ENCODE measurements around the gene PCDHA2. TPM values are rescaled to one million over a fixed set of nuclear protein-coding genes. Genes with fewer than 3 reads are reported as not detected.

PCDHA2 gene
- total and polyA plus RNA-seq, 2 donors (not counting 3 experiments of a cell fraction or from before 2014, with no cell fraction given) = not detected

GRCh38 chr5:140821375-140822280 lies 27.0 kb downstream of the PCDHA2 start, which contains the start of gene PCDHA5:
PCDHA5 (plus strand) TSS chr5:140821613.
- H3K27ac ChIP-seq (ENCODE audit: insufficient read depth, low read depth, low read length) = no peak within 1 kb of the TSS
- H3K4me1 ChIP-seq (ENCODE audit: control insufficient read depth, extremely low read depth, insufficient read depth, low read length) = no peaks in the 10 kb centered on the region
- no peaks in the 10 kb centered on the region for H3K9me1 ChIP-seq (replicated peaks; ENCODE audit: control insufficient read depth, extremely low read depth, insufficient read depth, low read length)
- ChIA-PET CTCF (interaction anchor here (1.0 kb wide), 1 partner anchor 16 kb away, joined by 3 read pairs; no protein-coding TSS in a partner anchor), POLR2A (no interaction called here)
- H3K4me2 ChIP-seq (ENCODE audit: insufficient read depth, low read length) = no peak within 1 kb of the TSS
- H3K4me3 ChIP-seq (replicated peaks in 1 of 3; ENCODE audit: insufficient read depth in 1 of 3, low read depth in 1 of 3, low read length in 3 of 3) = no peak within 1 kb of the TSS
- intact Hi-C loops (cut with micrococcal nuclease) (loop anchor here (1.0 kb wide), 1 partner anchor 220 kb away; no protein-coding TSS in a partner anchor), dilution Hi-C loops (cut with MboI; ENCODE audit: extremely low pct_ligation_motif_present, low sequenced_read_pairs) (no loop called here)
- H2AFZ ChIP-seq (ENCODE audit: low read depth, low read length) = no peak within 1 kb of the TSS
- no TSS peak for BruUV-seq (replicated peaks)
- H3K9ac ChIP-seq (replicated peaks; ENCODE audit: extremely low read depth, insufficient read depth, low read length) = no peak within 1 kb of the TSS
- no peaks in the 10 kb centered on the region for H3K27me3 ChIP-seq (ENCODE audit: control insufficient read depth in 2 of 2, insufficient read depth in 2 of 2, low read length in 2 of 2)
- DNase-seq (ENCODE audit: low read depth, low spot score) = peak; percentile 38
- no peaks in the 10 kb centered on the region for H3K79me2 ChIP-seq (ENCODE audit: control insufficient read depth, insufficient read depth, low read length)
- H3K36me3 ChIP-seq (ENCODE audit: control insufficient read depth in 2 of 2, extremely low read depth in 1 of 2, insufficient read depth in 2 of 2, low read length in 2 of 2) = no peaks in the 10 kb centered on the region
- H3K9me3 ChIP-seq (replicated peaks; ENCODE audit: control insufficient read depth, insufficient read depth, low read length) = no peaks in the 10 kb centered on the region
- H4K20me1 ChIP-seq (replicated peaks; ENCODE audit: control insufficient read depth, extremely low read depth, insufficient read depth, low read length) = no peaks in the 10 kb centered on the region
- peak; percentile 78 for FAIRE-seq
- no peak for TF ChIP-seq FOS (IDR thresholded peaks at IDR 0.05; ENCODE audit: borderline replicate concordance, insufficient read depth, low read length)
- peak; percentile 49 to 59 for TF ChIP-seq CTCF (IDR thresholded peaks at IDR 0.05; ENCODE audit: extremely low read depth in 1 of 2, insufficient read depth in 1 of 2, low read depth in 1 of 2, low read length in 2 of 2)

GRCh38 chr5:140822281-140822629 lies 27.6 kb downstream of the PCDHA2 start:
- H3K4me2 ChIP-seq (ENCODE audit: insufficient read depth, low read length) = no peak overlapping the region
- H3K27ac ChIP-seq (ENCODE audit: insufficient read depth, low read depth, low read length) = no peak overlapping the region
- no peaks in the 10 kb centered on the region for H3K79me2 ChIP-seq (ENCODE audit: control insufficient read depth, insufficient read depth, low read length)
- intact Hi-C loops (cut with micrococcal nuclease) (loop anchor here (1.0 kb wide), 1 partner anchor 219 kb away; no protein-coding TSS in a partner anchor), dilution Hi-C loops (cut with MboI; ENCODE audit: extremely low pct_ligation_motif_present, low sequenced_read_pairs) (no loop called here)
- H3K9me1 ChIP-seq (replicated peaks; ENCODE audit: control insufficient read depth, extremely low read depth, insufficient read depth, low read length) = no peaks in the 10 kb centered on the region
- no peaks in the 10 kb centered on the region for H3K36me3 ChIP-seq (ENCODE audit: control insufficient read depth in 2 of 2, extremely low read depth in 1 of 2, insufficient read depth in 2 of 2, low read length in 2 of 2)
- H3K9ac ChIP-seq (replicated peaks; ENCODE audit: extremely low read depth, insufficient read depth, low read length) = no peak overlapping the region
- no peaks in the 10 kb centered on the region for H4K20me1 ChIP-seq (replicated peaks; ENCODE audit: control insufficient read depth, extremely low read depth, insufficient read depth, low read length)
- H3K9me3 ChIP-seq (replicated peaks; ENCODE audit: control insufficient read depth, insufficient read depth, low read length) = no peaks in the 10 kb centered on the region
- H3K4me1 ChIP-seq (ENCODE audit: control insufficient read depth, extremely low read depth, insufficient read depth, low read length) = no peaks in the 10 kb centered on the region
- no peak overlapping the region for H3K4me3 ChIP-seq (replicated peaks in 1 of 3; ENCODE audit: insufficient read depth in 1 of 3, low read depth in 1 of 3, low read length in 3 of 3)
- FAIRE-seq (no peak), DNase-seq (ENCODE audit: low read depth, low spot score) (no peak)
- no peaks in the 10 kb centered on the region for H3K27me3 ChIP-seq (ENCODE audit: control insufficient read depth in 2 of 2, insufficient read depth in 2 of 2, low read length in 2 of 2)
- BruUV-seq (replicated peaks) = no TSS peak
- H2AFZ ChIP-seq (ENCODE audit: low read depth, low read length) = no peak overlapping the region
- TF ChIP-seq EZH2 (IDR thresholded peaks at IDR 0.05; ENCODE audit: borderline replicate concordance, low read depth, low read length, severe bottlenecking) (no peak), CTCF (IDR thresholded peaks at IDR 0.05; ENCODE audit: extremely low read depth in 1 of 2, insufficient read depth in 1 of 2, low read depth in 1 of 2, low read length in 2 of 2) (no peak), MAX (IDR thresholded peaks at IDR 0.05; ENCODE audit: insufficient read depth, insufficient read length) (no peak), POLR2A (IDR thresholded peaks at IDR 0.05; ENCODE audit: low read depth, low read length) (no peak), GATA2 (IDR thresholded peaks at IDR 0.05; ENCODE audit: insufficient read depth, insufficient read length, low read depth, low read length) (no peak), JUN (IDR thresholded peaks at IDR 0.05; ENCODE audit: borderline replicate concordance, insufficient read depth, insufficient read length, low read depth) (no peak), POLR2AphosphoS5 (IDR thresholded peaks at IDR 0.05; ENCODE audit: insufficient read depth, low read depth, low read length) (no peak), MYC (IDR thresholded peaks at IDR 0.05; ENCODE audit: low read depth, low read length) (no peak), FOS (IDR thresholded peaks at IDR 0.05; ENCODE audit: borderline replicate concordance, insufficient read depth, low read length) (no peak)
- ChIA-PET POLR2A (no interaction called here), CTCF (no interaction called here)

Data from endothelial cell of umbilical vein (primary cell).